ENCODE measurements around the gene NR6A1.

NR6A1 gene

DNA sequence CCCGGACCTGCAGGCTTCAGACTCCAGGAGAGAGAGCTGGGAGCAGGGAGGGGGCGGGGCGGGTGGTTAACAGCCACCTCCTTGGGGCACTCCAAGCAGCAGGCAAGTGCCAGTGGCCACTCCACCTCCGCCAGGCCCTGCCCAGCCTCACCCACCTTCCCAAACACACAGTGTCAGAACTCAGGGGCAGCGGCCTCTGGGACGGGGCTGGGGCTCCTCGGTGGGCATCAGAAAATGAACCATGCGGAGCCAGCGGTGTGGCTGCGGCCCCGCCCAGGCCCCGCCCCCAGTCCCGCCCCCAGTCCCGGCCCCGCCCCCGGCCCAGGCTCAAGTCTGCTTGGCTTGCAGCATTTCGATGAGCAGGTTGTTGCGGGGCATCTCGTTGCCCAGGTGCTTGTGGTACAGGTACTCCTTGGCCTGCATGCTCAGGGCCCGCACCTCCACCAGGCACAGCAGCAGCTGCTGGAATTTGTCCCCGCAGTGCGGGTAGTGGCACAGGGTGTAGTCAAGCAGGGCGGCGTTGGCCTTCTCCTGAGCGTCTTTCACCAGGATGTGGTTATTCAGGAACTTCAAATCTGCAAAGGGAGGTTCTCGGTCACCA is 288.6 kb downstream of the NR6A1 start:
- no peak for DNase-seq

DNA sequence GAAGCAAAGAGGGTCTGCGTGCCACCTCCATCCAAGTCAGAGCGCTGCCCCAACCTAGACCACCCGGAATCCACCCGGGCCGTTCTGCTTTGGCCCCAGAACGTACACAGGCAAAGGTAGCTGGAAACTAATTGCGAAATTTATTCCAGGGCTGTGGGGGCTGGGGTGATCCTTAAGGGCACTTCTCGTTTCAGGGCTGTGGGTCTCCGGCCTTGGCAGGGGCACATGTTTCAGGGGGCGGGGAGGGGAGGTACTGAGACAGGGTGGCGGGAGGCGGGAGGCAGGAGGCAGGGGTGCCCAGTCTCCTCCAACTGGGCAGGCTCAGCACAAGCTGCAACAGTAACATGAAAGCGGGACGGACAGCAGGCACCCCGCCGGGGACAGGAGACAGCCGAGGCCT is 290.0 kb downstream of the NR6A1 start:
- DNase-seq, result no peak

DNA sequence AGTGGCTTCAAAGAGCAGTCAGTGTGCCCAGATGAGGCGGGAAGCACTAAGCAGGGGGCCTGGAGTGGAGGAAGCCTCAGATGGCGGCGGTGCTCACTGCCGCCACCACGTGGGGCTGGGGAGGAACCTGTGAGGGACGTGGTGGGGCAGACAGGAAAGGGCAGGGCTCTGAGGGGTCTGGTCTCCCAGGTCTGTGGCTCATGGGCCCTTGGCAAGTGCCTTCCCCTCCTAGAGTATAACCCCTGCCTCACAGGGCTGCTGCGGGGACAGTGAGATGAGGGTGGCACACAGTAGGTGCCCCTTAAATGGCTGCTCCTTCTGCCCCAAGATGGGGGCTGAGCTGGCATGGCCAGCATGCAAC is 290.5 kb downstream of the NR6A1 start:
- peak; percentile 44 for DNase-seq

DNA sequence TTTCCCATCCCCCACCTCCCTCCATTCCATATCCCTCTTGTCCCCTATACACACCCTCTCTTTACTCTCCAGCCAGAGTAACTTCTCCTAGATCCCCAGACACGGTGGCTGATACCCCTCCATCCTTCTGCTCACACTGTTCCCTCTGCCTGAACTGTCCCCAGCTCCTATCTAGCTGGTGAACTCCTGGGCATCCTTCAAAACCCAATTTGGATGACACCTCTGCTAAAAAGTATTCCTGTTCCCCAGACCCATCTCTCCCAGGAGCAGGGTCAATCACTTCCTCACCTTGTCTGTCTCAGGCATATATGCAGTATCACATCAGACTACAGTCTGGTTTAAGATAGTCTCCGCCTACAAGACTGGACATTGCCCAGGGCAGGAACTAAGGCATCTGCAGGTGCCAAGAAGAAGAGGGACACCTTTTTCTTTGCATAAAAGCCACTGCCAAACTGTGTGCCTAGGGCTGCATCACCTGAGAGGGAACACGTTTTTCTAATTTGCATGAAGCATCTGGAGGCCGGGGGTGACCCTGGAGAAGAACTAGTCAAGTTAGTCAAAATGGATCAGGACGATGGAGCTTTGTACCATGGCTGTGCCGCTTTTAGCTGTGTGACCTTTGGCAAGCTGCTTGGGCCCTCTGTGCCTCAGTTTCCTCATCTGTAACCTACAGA is 291.0 kb downstream of the NR6A1 start:
- no peak for DNase-seq

DNA sequence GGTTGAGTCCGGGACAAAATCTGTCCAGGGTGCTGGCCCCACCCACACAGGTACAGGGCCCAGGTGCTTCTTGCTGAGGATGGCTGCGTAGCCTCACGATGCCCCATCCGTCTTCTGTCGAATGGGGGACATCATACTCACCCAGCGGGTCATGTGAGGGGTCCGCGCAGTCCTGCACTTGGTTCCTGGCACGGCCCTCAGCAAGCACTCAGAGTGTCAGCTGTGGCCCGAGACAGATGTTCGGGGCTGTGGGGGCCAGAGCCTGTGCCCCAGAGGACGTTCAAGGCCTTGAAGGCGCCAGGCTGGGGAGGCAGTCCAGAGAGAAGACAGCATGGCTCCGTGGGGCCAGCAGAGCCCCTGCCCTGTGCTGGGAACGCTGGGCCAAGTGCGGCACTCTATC is 291.7 kb downstream of the NR6A1 start:
- no peak for DNase-seq

DNA sequence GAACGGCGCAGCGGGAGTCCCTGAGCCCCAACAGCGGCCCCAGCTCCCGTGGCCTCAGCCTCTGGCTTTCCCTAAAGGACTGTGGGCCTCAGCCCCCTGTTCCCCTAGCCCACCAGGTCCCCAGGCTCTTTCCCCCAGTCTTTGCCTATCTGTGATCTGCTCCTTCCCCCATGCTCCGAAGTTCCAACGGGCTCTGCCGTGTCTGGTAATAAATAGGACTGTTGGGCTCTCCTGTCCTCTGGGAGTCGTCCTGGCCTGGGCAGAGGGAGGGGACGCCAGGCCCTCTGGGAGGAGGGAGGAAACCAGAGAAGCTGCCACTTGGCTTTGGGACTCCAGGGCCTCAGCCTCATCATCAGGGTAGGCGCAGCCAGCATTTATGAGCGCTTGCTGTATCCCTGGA is 292.8 kb downstream of the NR6A1 start:
- no peak for DNase-seq

DNA sequence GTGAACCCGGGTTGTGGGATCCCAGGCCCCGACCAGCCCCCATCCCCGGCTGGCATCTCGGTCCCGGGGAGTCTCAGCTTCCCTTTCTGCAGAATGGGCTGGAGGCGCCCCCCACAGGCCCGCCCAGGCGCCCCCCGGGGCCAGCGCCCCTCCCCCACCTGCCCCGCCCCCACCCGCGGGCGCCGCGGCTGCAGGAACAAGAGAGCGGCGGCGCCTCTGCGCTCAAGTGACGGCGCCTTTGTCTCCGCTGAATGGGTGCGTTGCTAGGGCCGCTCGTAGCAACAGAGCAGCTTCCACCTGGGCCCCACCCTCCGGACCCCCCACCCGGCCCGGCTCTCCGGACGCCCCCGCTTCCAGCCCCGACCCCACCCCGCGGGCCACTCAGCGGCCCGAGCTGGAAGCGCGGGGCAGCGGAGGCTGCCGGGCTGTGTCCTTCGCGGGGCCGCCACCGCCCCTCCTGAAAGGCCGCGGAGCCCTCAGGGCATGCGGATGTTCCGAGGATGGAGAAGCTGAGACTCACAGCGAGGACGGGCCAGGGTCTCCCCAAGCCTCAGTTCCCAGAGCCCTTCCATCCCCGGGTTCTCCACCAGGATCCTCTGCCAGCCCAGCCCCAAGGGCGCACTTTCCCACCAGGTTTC is 293.3 kb downstream of the NR6A1 start:
- DNase-seq, result no peak

DNA sequence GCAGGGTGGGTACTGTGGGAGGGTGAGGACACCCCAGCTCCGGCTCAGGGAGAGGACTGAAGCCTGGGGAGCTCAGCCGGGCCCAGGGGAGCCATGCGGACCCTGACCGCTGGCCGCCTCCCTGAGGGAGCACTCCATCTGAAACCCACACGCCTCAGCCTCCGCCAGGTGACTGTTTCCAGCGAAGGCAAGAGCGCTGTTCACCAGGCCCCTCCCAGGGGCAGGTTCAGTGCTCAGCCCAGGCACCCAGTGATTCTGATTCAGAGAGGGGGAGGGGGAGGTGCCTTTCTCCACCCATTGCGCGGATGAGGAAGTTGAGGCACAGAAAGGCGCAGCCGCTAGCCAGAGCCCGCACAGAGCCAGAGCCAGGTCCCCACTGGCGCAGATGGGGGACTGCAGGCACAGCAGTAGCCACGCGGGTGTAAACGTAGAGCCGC is 293.9 kb downstream of the NR6A1 start:
- no peak for DNase-seq

DNA sequence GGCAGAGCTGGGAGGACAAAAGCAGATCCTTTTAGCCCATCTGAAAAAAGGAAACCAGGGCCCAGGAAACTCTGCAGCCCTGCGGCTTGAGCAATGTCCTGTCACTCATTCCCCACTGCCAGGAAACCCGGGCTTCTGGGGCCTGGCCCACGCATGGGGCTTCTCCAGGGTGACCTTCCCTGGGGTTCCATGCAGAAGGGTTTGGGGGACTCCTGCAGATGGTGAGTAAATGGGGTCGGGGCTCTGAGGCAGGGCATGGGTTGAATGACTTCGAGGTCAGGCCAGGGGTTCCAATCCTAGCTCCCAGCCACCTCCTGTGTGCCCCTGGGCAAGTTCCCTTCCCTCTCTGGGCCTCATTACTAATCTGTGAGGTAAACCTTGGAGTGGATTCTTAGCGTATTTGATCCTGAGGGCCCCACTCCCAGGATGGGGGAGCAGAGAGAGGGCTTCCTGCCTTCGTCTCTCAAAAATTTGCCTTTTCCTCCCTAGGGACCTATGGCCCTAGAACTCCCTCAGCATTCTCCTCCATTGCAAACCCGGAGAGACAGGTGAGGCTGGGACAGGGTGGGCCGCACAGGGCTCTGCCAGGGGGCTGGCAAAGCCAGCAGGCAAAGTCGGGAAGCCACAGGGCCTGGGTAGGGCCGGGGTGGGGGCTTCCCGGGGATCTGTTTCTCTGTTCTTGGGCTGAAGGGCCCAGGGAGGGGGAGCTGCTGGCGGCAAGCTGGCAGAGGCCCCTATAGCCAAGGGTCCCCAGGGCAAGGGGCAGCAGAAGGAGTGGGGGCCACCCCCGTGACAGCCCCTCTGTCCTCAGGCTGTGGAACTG is 295.0 kb downstream of the NR6A1 start:
- DNase-seq, result no peak

DNA sequence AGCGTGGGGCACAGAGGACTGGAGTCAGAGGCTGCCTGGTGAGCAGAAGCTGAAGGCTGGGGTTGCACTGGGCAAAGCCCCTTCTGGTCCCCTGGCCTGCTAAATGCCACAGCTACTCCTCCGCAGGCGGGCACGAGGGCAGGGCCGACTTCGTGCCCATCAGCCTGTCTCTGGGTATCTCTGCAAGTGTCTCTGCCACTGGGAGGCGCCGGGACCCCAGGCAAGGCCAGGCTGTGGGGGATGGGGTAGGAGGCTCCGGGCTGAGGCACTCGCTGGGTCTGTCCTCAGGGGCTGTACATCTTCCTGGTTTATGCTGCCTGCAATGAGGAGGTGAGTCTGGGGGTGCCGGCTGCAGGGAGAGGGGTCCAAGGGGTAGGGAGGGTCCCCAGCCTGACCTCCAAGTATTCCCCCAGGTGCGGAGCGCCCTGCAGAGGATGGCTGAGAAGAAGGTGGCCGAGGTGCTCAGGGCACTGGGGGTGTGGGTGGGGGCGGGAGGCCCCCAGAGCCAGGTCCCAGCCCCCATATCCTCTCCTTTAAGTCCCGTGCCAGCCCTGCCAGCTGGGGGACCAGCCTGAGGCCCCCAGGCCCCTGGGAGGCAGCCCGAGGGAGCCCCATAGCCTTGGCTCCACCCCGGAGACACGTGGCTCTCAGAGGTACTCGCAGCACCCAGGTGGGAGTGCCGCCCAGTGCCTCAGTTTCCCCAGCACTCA is 295.8 kb downstream of the NR6A1 start:
- DNase-seq, result no peak

DNA sequence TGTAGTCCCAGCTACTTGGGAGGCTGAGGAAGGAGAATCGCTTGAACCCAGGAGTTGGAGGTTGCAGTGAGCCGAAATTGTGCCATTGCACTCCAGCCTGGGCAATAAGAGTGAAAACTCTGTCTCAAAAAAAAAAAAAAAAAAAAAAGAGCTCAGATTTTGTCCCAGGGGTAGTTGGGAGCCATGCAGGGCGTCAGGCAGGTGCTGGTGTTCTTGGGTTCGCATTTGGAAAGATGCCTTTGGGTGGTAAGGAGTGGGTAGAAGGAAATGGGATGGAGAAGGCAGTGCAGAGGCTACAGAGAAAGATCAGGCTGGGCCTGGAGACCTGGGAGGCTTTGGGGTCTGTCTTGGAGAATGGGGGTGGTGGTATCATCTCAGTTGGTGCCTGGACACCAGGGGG is 297.0 kb downstream of the NR6A1 start:
- no peak for DNase-seq

DNA sequence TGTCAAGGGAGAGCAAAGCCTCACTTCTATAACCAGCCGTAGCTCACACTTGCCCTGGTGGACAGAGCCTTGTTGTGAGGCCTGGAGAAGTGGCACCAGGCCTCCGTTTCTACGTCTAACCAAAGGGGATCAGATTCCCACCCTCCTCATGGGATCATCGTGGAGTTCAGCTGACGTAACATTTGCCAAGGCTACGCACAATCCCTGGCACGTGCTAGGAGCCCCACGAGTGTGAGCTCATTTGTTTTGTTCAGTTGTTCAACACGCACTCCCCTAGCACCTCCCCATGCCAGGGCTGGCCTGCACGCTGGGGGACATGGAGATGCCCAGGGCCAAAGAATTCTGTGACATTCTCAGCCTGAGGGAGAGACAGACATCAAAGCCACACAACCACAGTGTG is 297.8 kb downstream of the NR6A1 start:
- DNase-seq, result no peak

DNA sequence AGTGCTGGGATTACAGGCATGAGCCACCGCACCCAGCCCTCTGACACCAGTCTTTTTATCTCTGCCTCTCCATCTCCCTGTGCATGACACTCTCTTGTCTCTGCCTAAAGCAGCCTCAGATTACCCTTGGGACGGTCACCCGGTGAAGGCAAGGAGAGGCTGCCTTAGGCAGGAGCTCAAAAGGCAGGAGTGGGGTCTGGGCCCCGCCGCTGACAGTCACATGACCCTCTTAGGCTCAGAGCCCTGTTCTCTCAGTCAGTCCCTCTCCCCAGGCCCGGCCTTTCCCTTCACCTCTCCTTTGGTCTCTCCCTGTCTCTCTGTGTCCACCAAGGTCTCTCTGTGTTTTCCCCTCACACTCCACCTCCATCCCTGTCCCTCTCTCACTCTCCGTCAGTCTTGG is 298.3 kb downstream of the NR6A1 start:
- no peak for DNase-seq

DNA sequence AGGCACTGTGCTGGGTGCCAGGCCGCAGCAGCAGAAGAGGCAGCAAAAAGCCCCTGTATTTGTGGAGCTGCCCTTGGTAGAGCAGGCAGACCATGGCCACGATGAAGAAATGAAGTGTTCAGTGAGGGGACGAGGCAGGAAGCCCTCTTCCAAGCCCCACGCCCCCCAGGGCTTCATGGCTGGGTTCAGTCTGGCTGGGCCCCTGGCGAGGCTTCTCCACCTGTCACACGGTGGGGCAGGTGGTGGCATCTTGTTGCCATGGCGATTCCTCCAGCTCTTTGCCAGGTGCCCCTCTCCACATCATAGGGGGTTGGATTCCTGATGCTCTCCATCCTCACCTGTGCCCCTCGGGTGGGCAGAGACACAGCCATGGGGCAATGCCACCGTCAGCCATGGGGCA is 299.4 kb downstream of the NR6A1 start:
- DNase-seq, result no peak

DNA sequence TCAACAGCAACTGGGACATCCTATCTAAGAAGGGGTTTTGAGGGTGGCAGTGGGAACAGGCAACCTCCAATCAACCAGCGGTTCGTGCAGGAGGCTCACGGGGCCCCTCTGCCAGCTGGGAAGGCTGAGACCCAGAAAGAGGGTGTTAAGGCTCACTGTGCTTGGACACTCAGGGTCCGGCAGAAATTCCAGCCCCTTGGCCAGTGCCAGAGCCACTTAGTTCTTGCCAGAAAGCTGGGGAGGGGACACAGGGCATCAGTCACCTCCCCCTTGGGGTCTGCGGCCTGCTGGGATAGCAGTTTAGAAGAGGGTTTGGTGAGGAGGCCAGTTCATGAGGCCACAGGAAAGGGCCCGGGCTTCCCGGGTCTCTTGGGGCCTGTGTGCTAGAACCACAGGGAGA is 300.4 kb downstream of the NR6A1 start:
- DNase-seq, result no peak

DNA sequence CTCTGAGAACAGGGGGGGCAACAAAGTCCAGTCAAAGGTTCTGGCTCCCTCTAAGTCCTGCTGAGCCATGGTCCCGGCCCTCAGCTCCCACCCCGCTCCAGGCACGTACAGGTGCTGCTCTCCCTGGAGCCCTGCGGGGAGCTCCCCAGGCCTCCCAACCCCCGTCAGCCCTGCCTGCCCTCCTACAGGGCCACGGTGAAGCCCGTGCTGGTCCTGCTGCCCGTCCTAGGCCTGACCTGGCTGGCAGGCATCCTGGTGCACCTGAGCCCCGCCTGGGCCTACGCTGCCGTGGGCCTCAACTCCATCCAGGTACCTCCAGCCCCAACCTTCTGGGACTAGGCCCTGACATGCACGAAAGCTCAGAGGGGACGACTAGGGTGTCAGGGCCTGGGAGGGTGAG is 300.8 kb downstream of the NR6A1 start:
- no peak for DNase-seq

DNA sequence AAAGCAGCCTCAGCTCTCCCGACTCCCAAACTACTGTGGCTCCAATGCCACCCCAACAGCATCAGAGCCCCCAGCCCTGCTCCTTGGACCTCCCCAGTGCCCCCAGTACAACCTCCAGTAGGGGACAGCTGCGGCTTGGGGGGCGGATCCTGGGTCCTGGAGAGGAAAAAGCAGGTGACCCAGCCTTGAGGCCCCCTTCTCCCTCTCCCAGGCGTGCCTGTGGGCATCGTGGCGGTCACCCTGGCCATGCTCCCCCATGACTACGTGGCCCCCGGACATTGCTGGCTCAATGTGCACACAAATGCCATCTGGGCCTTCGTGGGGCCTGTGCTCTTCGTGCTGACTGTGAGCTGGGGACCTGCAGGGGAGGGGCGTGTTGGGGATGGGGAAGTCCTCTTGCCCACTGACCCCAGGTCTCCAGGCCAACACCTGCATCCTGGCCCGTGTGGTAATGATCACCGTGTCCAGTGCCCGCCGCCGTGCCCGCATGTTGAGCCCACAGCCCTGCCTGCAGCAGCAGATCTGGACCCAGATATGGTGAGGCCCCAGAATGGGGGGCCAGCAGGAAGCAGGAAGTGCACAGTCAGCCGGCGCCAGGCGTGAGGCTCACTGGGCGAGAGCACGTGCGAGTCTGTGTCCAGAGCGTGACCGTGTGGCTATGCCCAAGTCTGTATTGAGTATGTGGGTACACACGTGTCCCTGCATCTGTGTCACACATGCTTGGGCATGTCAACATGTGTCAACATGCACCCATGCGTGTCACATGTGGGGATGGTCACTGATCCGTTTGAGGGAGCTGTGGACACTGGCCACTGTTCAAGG is 301.9 kb downstream of the NR6A1 start:
- no peak for DNase-seq

DNA sequence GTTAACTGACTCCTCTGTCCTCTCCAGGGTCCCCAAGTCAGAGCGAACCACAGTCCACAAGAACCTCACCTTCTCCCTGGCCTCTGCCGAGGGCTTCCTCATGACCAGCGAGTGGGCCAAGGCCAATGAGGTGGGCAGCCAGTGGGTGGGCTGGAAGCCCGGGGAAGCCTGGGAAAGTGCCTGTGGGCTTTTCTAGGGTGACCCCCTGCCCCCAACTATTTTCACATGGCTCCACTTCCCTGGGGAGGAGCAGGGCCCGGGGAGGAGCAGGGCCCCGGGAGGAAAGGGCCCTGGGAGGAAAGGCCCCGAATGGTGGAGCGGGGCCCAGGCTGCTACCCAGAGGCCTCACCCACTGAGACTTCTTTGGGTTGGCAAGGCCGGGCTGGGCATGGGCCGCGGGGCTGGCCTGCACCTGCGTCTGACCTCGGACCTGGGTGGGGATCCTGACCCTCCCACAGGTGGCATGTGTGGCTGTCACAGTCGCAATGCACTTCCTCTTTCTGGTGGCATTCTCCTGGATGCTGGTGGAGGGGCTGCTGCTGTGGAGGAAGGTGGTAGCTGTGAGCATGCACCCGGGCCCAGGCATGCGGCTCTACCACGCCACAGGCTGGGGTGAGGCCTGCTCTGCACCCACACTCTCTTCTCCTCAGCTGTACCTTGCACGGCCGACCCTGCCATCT is 302.9 kb downstream of the NR6A1 start:
- DNase-seq, result no peak

DNA sequence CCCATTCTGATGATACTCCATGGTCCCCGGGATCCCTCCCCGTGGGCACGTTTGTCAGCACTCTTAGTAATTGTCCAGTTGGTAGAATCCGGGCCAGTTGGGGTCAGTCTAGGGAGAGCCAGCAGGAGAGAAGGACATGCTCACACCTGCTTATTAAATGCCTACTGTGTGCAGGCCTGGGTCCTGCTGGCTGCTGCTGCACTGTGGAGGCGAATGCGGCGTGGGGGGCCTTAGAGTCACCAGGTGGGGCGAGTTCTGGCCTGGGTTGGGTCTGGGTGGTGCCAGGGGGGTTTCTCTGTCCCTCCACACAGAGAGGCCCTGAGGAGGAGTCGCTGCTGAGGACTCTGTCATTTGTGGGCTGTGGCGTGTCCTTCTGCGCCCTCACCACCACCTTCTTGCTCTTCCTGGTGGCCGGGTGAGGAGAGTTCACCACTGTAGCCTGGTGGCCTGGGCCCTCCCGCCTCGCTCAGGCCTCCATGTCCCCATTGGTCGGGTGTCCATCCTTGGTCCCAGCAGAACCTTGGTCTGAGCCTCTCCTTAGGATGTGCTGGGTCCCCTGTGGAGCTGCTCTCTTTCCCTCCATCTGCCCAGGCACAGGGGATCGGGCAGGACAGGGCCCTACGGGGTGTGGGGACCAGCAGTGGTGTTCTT is 303.6 kb downstream of the NR6A1 start:
- DNase-seq, result no peak
